OCI-LY7 (cell line): ENCODE data around the gene TLX3. TPM values are rescaled to one million over a fixed set of nuclear protein-coding genes. Genes with fewer than 3 reads are reported as not detected.

Experiments used
- BruUV-seq: library from RNA; stranded (reverse); fragments of 400-500 nt; replicated peaks from 2 replicates; lab custom pipeline; 2021; lab: Mats Ljungman, UMichigan
- CTCF ChIA-PET: fragments of 300-600 bp; sonication (Branson Sonifier 250); formaldehyde crosslinking; loops from one replicate; lab custom pipeline; 2022; ENCODE audit warnings: antibody characterized with exemption; ENCODE audit not compliant: unreplicated experiment; lab: Charles Lee
- POLR2A ChIA-PET: fragments of 300-600 bp; sonication (Branson Sonifier 250); formaldehyde crosslinking; loops from one replicate; lab custom pipeline; 2022; ENCODE audit warnings: antibody characterized with exemption; lab: Charles Lee
- DNase-seq: peaks from one replicate; pipeline ENCODE4 v3.0.0-alpha.2; 2015; ENCODE audit warnings: low spot score
- H2AFZ ChIP-seq: fragments of 200-600 bp; sonication (generic), shearing (Covaris generic); 2 replicates; pipeline ENCODE4 v1.6.1; 2014; ENCODE audit warnings: mild to moderate bottlenecking, antibody characterized with exemption, low read length, moderate library complexity
- H3K27ac ChIP-seq: fragments of 200-600 bp; sonication (generic); 2 replicates; pipeline ENCODE4 v1.5.1; 2014; ENCODE audit warnings: mixed run types, low read depth, mild to moderate bottlenecking, moderate library complexity, low read length, inconsistent platforms; ENCODE audit not compliant: poor library complexity, severe bottlenecking
- H3K36me3 ChIP-seq: fragments of 200-600 bp; sonication (generic); 2 replicates; pipeline ENCODE4 v1.6.1; 2014; ENCODE audit warnings: mild to moderate bottlenecking, antibody characterized with exemption, low read length, moderate library complexity, mixed read lengths; ENCODE audit not compliant: insufficient read depth
- H3K4me1 ChIP-seq: fragments of 200-600 bp; sonication (generic); 2 replicates; pipeline ENCODE4 v1.5.1; 2014; ENCODE audit warnings: mild to moderate bottlenecking, low read length; ENCODE audit not compliant: insufficient read depth, poor library complexity, severe bottlenecking
- H3K4me2 ChIP-seq: fragments of 200-600 bp; sonication (generic); 2 replicates; pipeline ENCODE4 v1.6.1; 2014; ENCODE audit warnings: mild to moderate bottlenecking, low read length
- H3K4me3 ChIP-seq: fragments of 200-600 bp; sonication (generic); 2 replicates; pipeline ENCODE4 v1.5.1; 2014; ENCODE audit warnings: mild to moderate bottlenecking, low read depth, low read length; ENCODE audit not compliant: poor library complexity, severe bottlenecking
- H3K79me2 ChIP-seq: fragments of 200-600 bp; sonication (generic); 2 replicates; pipeline ENCODE4 v1.6.1; 2016; ENCODE audit warnings: low read depth, mild to moderate bottlenecking, low read length, moderate library complexity, mixed read lengths; ENCODE audit not compliant: insufficient read depth
- H3K9me2 ChIP-seq: fragments of 200-600 bp; sonication (generic); 2 replicates; pipeline ENCODE4 v1.6.1; 2016; ENCODE audit warnings: mild to moderate bottlenecking, low read length, mixed read lengths; ENCODE audit not compliant: insufficient read depth
- H3K9me3 ChIP-seq: fragments of 200-600 bp; sonication (generic); 2 replicates; pipeline ENCODE4 v1.6.1; 2014; ENCODE audit warnings: mild to moderate bottlenecking, mixed run types, low read length, mixed read lengths
- H4K20me1 ChIP-seq: fragments of 200-600 bp; sonication (generic); 2 replicates; pipeline ENCODE4 v1.6.1; 2014; ENCODE audit warnings: mild to moderate bottlenecking, antibody characterized with exemption, low read length, moderate library complexity, mixed read lengths; ENCODE audit not compliant: insufficient read depth
- CTCF ChIP-seq: fragments of 200-600 bp; sonication (generic); conservative IDR thresholded peaks from 2 replicates; pipeline ENCODE4 v1.5.1; 2014; ENCODE audit warnings: mild to moderate bottlenecking, antibody characterized with exemption, low read length, moderate library complexity, mixed read lengths
- EZH2phosphoT487 ChIP-seq: fragments of 200-600 bp; sonication (generic); IDR thresholded peaks from 2 replicates; pipeline ENCODE4 v1.6.1; 2018; ENCODE audit warnings: low read depth, borderline replicate concordance, mild to moderate bottlenecking, mixed run types, antibody characterized with exemption, low read length, moderate library complexity, mixed read lengths
- intact Hi-C: fragments of 100-400 bp; cut with micrococcal nuclease; formaldehyde crosslinking; loops from one replicate; pipeline ENCODE4 v1.10.0; 2022; ENCODE audit not compliant: unreplicated experiment
- total RNA-seq, 2 experiments: library from RNA; depleted of rRNA in 1 of 2; stranded (reverse); fragments of >200 nt in 1 of 2; shearing (Covaris generic) in 1 of 2; gene quantifications; 2 replicates each; pipeline ENCODE4 v1.2.3, GENCODE V29; 2014 to 2022

The TLX3 gene
- total RNA-seq, 2 experiments from 2014 or later = not detected

- no peaks in the 10 kb centered on the region for H3K79me2 ChIP-seq
- H3K9me2 ChIP-seq = no peaks in the 10 kb centered on the region
- no peak overlapping the region for H2AFZ ChIP-seq
- no peaks in the 10 kb centered on the region for H4K20me1 ChIP-seq
- no peaks in the 10 kb centered on the region for H3K9me3 ChIP-seq
- ChIA-PET CTCF (no interaction called here), POLR2A (no interaction called here)
- intact Hi-C loops = no loop called here
- no peak for DNase-seq
- BruUV-seq = no TSS peak
- TF ChIP-seq EZH2phosphoT487 = no peak
- TF ChIP-seq CTCF = no peak
- no peaks in the 10 kb centered on the region for H3K4me1 ChIP-seq
- H3K27ac ChIP-seq = no peak overlapping the region
- no peak overlapping the region for H3K4me3 ChIP-seq
- no peaks in the 10 kb centered on the region for H3K36me3 ChIP-seq
- no peak overlapping the region for H3K4me2 ChIP-seq
Measured at GRCh38 chr5:171344936-171345608, 36.0 kb downstream of the TLX3 start.

GRCh38 chr5:171351536-171352073, 42.6 kb downstream of the TLX3 start:
- Histone ChIP-seq H3K4me1 (no peaks in the 10 kb centered on the region), H3K9me3 (no peaks in the 10 kb centered on the region), H3K9me2 (no peaks in the 10 kb centered on the region), H3K4me2 (no peak overlapping the region), H3K36me3 (no peaks in the 10 kb centered on the region), H3K4me3 (no peak overlapping the region), H4K20me1 (no peaks in the 10 kb centered on the region), H3K27ac (no peak overlapping the region), H3K79me2 (no peaks in the 10 kb centered on the region), H2AFZ (no peak overlapping the region)
- ChIA-PET POLR2A (interaction anchor here (0.6 to 1.3 kb wide), 2 partner anchors 9 to 655 kb away, joined by 3 to 4 read pairs; partner anchors contain the start of gene FBXW11), CTCF (no interaction called here)
- intact Hi-C loops = no loop called here
- no peak for TF ChIP-seq CTCF
- TF ChIP-seq EZH2phosphoT487 = no peak
- BruUV-seq = no TSS peak
- no peak for DNase-seq

- ChIA-PET POLR2A (no interaction called here), CTCF (no interaction called here)
- no peak overlapping the region for H2AFZ ChIP-seq
- no peaks in the 10 kb centered on the region for H3K9me3 ChIP-seq
- H3K79me2 ChIP-seq = no peaks in the 10 kb centered on the region
- no peak overlapping the region for H3K27ac ChIP-seq
- no peaks in the 10 kb centered on the region for H3K9me2 ChIP-seq
- no peaks in the 10 kb centered on the region for H4K20me1 ChIP-seq
- no peaks in the 10 kb centered on the region for H3K36me3 ChIP-seq
- H3K4me2 ChIP-seq = no peak overlapping the region
- BruUV-seq = no TSS peak
- intact Hi-C loops = no loop called here
- no peak for DNase-seq
- TF ChIP-seq EZH2phosphoT487 (no peak), CTCF (no peak)
- H3K4me1 ChIP-seq = no peaks in the 10 kb centered on the region
- no peak overlapping the region for H3K4me3 ChIP-seq
Measured at GRCh38 chr5:171355302-171355724, 46.3 kb downstream of the TLX3 start.
